HG03108 (cell line): Measurements from ENCODE around the gene PPP1R12C.

Experiments
- ATAC-seq: cut with Tn5 transposase; IDR thresholded peaks from one replicate; pipeline ENCODE4 v1.9.1; 2021; ENCODE audit warnings: moderate library complexity; ENCODE audit not compliant: unreplicated experiment

The PPP1R12C gene

DNA sequence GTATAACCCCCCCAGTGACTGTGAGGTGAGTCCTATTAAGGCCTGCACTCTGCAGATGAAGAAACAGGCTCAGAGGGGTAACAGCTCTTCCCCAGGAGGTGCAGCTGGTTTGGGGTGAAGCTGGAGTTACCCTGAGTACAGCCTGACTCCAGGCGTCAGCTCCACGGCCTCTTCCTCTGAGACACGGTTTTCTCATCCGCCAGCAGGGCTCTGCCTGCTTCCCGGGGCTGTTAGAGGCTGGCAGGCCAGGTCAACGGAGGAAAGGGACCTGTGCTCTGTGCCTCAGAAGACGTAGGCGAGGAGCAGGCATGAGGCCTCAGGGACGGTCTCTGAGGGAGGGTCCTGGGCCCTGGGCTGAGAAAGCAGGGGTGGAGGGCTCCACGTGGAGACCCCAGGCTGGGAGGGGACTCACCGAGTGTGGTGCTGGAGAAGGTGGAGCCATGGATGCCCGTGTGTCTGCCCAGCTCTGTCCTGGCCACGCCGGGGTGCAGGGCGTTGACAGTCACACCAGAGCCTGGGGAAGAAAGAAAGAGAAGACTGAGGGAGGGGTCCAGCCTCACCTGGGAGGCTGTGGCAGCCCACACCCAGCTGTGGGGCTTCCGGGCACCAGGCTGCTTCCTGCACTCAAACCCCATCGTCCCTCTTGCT is 70.3 kb downstream of the PPP1R12C start:
- ATAC-seq = no peak

- no peak for ATAC-seq
Observed at GRCh38 chr19:55044771-55045716, 72.4 kb downstream of the PPP1R12C start.

- ATAC-seq = no peak
Observed at GRCh38 chr19:55044286-55044685, 73.2 kb downstream of the PPP1R12C start.

- ATAC-seq = no peak
Observed at GRCh38 chr19:55042688-55043087, 74.7 kb downstream of the PPP1R12C start.

DNA sequence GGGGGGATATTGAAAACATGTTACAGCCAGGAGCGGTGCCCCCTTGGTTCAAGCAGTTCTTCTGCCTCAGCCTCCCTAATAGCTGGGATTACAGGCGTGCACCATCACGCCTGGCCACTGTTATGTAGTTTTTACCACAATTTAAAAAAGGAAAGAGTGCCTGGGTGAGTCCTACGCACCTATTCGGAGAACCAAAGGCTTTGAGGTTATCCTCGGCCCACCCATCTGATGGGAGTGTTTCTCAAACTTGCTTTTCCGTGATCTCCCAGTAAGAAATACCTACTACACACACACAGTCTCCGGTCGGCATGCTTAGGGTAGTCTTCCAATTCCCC is 75.1 kb downstream of the PPP1R12C start:
- no peak for ATAC-seq

GRCh38 chr19:55041627-55042343 is 75.7 kb downstream of the PPP1R12C start:
- ATAC-seq = no peak

DNA sequence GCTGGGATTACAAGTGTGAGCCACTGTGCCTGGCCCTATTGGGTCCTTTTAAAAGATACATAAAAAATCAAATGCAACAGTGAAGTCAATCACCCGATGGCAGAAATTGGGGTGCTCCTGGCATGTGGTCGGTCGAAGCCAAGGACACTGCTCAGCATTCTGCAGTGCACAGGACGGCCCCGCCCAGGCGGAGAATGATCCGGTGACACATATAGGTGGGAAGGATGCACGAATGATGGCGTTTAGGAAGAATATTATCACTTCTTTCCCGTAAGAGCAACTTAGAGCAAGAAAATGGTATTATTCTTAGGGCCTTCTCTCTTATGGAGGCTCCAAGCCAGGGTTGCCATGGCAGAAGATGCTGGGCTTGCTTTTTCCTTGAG is 76.2 kb downstream of the PPP1R12C start:
- ATAC-seq = no peak
